Measurements from ENCODE around the gene CDH4. TPM values are rescaled to one million over a fixed set of nuclear protein-coding genes. Genes with fewer than 3 reads are reported as not detected.
A peak's percentile ranks its signal among the peaks of the same experiment; 100 is the strongest.

The CDH4 gene
- total RNA-seq, 1 donor from 2014 or later = 2.9 TPM

GRCh38 chr20:61728326-61728725 is 476.3 kb downstream of the CDH4 start:
- peaks cover 4% of the 10 kb centered on the region for H3K27me3 Mint-ChIP-seq (ENCODE audit: insufficient read depth, low read depth)
- TF ChIP-seq EZH2 (IDR thresholded peaks at IDR 0.05) (no peak), CTCF (IDR thresholded peaks at IDR 0.05) (no peak), EZH2phosphoT487 (IDR thresholded peaks at IDR 0.05) (no peak)
- Histone ChIP-seq H2AFZ (replicated peaks) (no peak overlapping the region), H3K4me1 (peaks cover 10% of the 10 kb centered on the region), H3F3A (ENCODE audit: low read depth) (no peaks in the 10 kb centered on the region), H3K9ac (no peak overlapping the region), H3K4me2 (no peak overlapping the region), H3K27ac (no peak overlapping the region), H3K36me3 (no peaks in the 10 kb centered on the region), H3K79me2 (ENCODE audit: low read depth) (no peaks in the 10 kb centered on the region), H4K20me1 (ENCODE audit: low read depth) (no peaks in the 10 kb centered on the region), H3K27me3 (no peaks in the 10 kb centered on the region), H3K4me3 (no peak overlapping the region), H3K9me3 (ENCODE audit: low read depth) (no peaks in the 10 kb centered on the region)
- H3K9me3 Mint-ChIP-seq = no peaks in the 10 kb centered on the region
- no peak overlapping the region for H3K4me3 Mint-ChIP-seq
- no peak overlapping the region for H3K27ac Mint-ChIP-seq
- peaks cover 15% of the 10 kb centered on the region for H3K4me1 Mint-ChIP-seq
- no peak for DNase-seq (ENCODE audit: low spot score)
- H3K36me3 Mint-ChIP-seq = no peaks in the 10 kb centered on the region

- Histone ChIP-seq H3K4me1 (peaks cover 17% of the 10 kb centered on the region), H3K79me2 (ENCODE audit: low read depth) (no peaks in the 10 kb centered on the region), H3K27me3 (no peaks in the 10 kb centered on the region), H3K4me3 (no peak overlapping the region), H3K9me3 (ENCODE audit: low read depth) (no peaks in the 10 kb centered on the region), H3K9ac (no peak overlapping the region), H4K20me1 (ENCODE audit: low read depth) (no peaks in the 10 kb centered on the region), H3F3A (ENCODE audit: low read depth) (no peaks in the 10 kb centered on the region), H3K27ac (no peak overlapping the region), H2AFZ (replicated peaks) (no peak overlapping the region), H3K4me2 (peak overlapping the region; percentile 33), H3K36me3 (no peaks in the 10 kb centered on the region)
- DNase-seq (ENCODE audit: low spot score) = peak; percentile 59
- H3K4me3 Mint-ChIP-seq = no peak overlapping the region
- TF ChIP-seq EZH2phosphoT487 (IDR thresholded peaks at IDR 0.05) (no peak), CTCF (IDR thresholded peaks at IDR 0.05) (no peak), EZH2 (IDR thresholded peaks at IDR 0.05) (no peak)
- H3K36me3 Mint-ChIP-seq = no peaks in the 10 kb centered on the region
- H3K9me3 Mint-ChIP-seq = no peaks in the 10 kb centered on the region
- no peak overlapping the region for H3K27ac Mint-ChIP-seq
- H3K4me1 Mint-ChIP-seq = peaks cover 23% of the 10 kb centered on the region
- peaks cover 4% of the 10 kb centered on the region for H3K27me3 Mint-ChIP-seq (ENCODE audit: insufficient read depth, low read depth)
These were observed 477.0 kb downstream of the CDH4 start for GRCh38 chr20:61728786-61729770.

GRCh38 chr20:61730631-61731362 is 478.7 kb downstream of the CDH4 start:
- Mint-ChIP-seq H3K4me1 (peaks cover 28% of the 10 kb centered on the region), H3K36me3 (no peaks in the 10 kb centered on the region), H3K4me3 (no peak overlapping the region), H3K27ac (no peak overlapping the region), H3K9me3 (no peaks in the 10 kb centered on the region), H3K27me3 (ENCODE audit: insufficient read depth, low read depth) (peaks cover 7% of the 10 kb centered on the region)
- TF ChIP-seq EZH2 (IDR thresholded peaks at IDR 0.05) = no peak
- TF ChIP-seq EZH2phosphoT487 (IDR thresholded peaks at IDR 0.05) = no peak
- TF ChIP-seq CTCF (IDR thresholded peaks at IDR 0.05) = no peak
- Histone ChIP-seq H4K20me1 (ENCODE audit: low read depth) (no peaks in the 10 kb centered on the region), H3K27ac (no peak overlapping the region), H3F3A (ENCODE audit: low read depth) (no peaks in the 10 kb centered on the region), H3K9ac (no peak overlapping the region), H3K4me3 (no peak overlapping the region), H3K36me3 (no peaks in the 10 kb centered on the region), H2AFZ (replicated peaks) (no peak overlapping the region), H3K4me1 (peaks cover 18% of the 10 kb centered on the region), H3K79me2 (ENCODE audit: low read depth) (no peaks in the 10 kb centered on the region), H3K27me3 (no peaks in the 10 kb centered on the region), H3K4me2 (no peak overlapping the region), H3K9me3 (ENCODE audit: low read depth) (no peaks in the 10 kb centered on the region)
- DNase-seq (ENCODE audit: low spot score) = no peak

Data from neural progenitor cell (in vitro differentiated cells).